ENCODE measurements around the gene B3GALT4.

DNA sequence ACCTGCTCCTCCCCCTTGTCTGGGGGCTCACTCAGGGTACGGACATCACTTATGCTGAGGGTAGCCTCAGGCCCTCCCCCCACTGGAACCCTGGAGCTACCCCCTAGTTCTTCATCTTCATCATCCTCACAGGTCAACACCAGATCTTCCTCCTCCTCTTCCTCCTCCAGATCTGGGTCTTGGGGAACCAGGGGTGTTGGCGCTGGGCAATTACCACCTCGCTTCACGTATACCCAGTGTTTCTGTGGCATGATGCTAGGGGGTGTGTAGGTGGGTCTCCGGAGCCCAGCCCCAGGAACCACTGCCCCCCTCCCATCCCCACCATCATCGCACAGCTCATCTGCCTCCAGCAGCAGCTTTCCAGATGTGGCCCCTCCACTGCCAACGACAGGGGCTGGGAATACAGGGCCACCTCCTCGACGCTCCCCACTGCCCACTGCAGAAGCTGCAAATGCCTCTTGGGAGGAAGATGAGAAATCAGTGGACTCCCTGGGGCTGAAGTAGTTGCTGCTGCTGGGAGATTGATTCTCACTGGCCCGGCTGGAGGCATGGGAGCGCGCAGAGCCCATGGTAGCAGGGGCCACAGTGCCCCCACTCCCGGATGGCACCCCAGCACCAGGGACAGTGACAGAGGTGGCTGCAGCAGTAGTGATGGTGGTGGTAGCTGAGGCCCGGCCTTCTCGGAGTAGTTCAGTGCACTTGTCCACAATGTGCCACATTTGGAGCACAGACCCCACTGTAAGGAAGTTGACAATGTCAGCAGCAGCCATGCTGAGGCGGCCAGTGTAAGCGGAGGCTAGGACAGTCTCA is 39.1 kb downstream of the B3GALT4 start:
- TF ChIP-seq CTCF (IDR thresholded peaks at IDR 0.05) = no peak
- no peak for TF ChIP-seq ZFX (IDR thresholded peaks at IDR 0.05; ENCODE audit: borderline replicate concordance)
